ENCODE results near the gene GPD1.

DNA sequence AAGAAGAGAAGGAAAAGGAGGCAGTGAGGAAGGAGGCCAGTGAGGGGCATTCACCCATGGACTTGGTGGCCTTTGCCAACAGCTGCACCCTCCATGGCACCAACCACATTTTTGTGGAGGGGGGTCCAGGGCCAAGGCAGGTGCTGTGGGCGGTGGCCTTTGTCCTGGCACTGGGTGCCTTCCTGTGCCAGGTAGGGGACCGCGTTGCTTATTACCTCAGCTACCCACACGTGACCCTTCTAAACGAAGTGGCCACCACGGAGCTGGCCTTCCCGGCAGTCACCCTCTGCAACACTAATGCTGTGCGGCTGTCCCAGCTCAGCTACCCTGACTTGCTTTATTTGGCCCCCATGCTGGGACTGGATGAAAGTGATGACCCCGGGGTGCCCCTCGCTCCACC lies 30.1 kb upstream of the GPD1 start:
- TF ChIP-seq CTCF (IDR thresholded peaks at IDR 0.05), result no peak
- no peak for TF ChIP-seq POLR2A (IDR thresholded peaks at IDR 0.05)
- no peak for TF ChIP-seq POLR2AphosphoS5 (IDR thresholded peaks at IDR 0.05)
- no peak for TF ChIP-seq EP300 (IDR thresholded peaks at IDR 0.05)

Data from upper lobe of left lung (tissue), 4 donors.